Activated gamma-delta T cell (primary cell): ENCODE data around the gene SYS1.

Source experiments
- DNase-seq: peaks from one replicate; lab custom pipeline; 2025; lab: John Stamatoyannopoulos, UW
- total RNA-seq, 2 donors: gene quantifications; one replicate each; lab custom pipeline; 2026; lab: John Stamatoyannopoulos, UW

SYS1 gene
- total RNA-seq, result 60.6 to 61.4 reads per million in 2 donors

DNA sequence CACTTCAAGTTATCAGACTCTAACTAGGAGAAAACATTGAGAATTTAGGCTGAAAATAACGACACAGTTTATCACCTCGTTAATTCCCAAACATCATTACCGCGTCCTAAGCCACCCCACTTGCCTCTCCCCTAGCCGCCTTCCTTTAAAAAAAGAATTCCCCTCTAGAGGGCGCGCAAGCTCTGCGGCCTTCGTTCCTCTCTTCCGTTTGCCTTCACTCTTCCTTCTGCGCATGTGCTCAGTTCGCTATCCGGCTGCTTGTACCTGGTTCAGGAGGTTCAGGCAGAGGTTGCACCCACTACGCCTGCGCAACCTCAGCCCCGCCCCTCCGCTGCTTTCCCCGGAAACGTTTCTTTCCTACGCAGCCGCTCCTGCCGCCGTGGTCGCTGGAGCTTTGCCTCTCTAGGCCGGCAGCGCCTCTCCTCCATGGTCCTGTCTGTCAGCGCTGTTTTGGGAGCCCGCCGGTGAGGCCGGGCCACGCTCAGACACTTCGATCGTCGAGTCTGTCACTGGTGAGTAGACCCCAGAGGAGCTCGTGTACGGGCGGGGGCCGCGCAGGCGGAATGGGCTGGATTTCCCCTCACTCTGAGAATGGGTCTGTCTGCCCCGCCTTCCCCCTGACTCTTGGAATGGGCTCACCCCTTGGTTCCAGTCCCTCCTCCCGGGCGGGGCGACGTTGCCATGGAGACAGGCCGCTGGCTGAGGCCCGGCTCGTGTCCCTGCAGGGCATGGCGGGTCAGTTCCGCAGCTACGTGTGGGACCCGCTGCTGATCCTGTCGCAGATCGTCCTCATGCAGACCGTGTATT is at the start of gene SYS1:
Gene SYS1 (plus strand): TSS at position 353 of the 807 bp plus-strand sequence. CDS start 376 bp downstream, at position 729.
- DNase-seq, result peak; percentile 92

DNA sequence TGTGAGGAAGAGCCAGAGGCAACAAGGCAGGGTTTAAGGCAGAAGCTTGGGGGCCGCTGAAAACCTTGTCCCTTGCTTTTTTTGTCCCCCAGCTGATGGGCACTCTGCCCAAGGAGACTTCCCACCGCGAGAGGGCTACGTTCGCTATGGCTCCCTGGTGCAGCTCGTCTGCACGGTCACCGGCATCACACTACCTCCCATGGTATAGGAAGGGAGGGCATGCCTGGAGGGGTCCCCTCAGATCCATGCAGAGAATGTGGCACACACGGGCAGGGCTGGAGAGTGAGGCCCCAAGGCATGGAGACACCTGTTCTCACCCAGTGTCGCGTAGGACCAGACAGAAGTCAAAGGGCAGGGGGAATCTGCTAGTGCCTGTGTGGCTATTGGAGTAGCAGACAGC is 49.0 kb upstream of the SYS1 start:
- DNase-seq, result no peak

DNA sequence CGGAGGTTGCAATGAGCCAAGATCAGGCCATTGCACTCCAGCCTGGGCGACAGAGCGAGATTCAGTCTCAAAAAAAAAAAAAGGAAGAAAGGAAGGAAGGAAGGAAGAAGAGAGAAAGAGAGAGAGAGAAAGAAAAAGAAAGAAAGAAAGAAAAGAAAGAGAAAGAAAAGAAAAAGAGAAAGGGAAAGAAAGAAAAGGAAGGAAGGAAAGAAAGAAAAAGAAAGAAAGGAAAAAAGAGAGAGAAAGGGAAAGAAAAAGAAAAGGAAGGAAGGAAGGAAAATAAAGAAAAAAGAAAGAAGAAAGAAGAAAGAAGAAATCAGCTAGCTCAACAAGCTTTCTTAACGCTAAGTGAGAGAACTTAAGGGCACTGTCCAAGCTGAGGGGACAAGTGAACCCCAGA is 47.3 kb upstream of the SYS1 start:
- DNase-seq, result no peak

DNA sequence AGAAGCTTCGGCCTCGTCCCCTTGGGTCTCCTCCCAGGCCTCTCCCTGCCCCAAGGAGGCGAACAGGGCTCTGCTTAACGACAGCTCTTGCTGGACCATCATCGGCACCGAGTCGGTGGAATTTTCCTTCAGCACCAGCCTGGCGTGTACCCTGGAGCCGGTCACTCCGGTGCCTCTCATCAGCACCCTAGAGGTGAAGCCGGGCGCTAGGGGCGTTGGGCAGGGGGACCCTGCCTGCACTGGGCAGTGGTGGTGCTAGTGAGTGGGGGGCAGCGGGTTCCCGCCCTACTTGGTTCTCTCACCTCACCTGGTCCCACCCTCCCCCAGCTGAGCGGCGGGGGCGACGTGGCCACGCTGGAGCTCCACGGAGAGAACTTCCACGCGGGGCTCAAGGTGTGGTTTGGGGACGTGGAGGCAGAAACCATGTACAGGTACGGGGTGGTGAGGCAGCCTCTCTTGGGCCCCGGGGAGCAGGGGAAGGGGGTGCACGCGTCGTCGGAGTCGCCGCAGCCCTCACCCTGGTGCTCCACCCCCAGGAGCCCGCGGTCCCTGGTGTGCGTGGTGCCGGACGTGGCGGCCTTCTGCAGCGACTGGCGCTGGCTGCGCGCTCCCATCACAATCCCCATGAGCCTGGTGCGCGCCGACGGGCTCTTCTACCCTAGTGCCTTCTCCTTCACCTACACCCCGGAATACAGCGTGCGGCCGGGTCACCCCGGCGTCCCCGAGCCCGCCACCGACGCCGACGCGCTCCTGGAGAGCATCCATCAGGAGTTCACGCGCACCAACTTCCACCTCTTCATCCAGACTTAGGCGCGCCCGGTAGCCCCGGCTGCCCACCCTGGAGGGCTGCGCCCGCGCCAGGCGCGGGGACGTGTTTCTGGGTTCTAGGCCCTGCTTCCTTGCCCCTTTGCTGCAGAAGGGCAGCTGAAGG is 46.5 kb upstream of the SYS1 start:
- DNase-seq, result no peak

DNA sequence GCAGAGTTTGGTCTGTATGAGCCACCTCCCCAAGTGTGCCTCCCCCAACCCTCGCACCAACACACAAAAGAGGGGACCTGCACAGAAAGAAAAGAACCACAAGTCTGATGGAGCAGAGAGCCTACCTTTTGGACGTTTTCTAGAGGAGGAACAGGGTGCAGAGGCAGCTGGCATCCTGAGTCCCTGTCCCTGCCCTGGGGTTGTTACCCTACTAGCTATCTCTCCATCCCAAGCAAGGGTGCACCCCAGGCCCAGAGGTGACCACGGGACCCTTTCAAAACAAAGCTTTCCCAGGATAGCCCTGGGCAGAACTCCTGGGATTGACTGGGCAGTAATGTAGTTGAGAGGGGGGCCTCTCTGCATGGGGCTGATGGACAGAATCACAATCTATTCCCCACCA is 45.1 kb upstream of the SYS1 start:
- DNase-seq, result no peak

DNA sequence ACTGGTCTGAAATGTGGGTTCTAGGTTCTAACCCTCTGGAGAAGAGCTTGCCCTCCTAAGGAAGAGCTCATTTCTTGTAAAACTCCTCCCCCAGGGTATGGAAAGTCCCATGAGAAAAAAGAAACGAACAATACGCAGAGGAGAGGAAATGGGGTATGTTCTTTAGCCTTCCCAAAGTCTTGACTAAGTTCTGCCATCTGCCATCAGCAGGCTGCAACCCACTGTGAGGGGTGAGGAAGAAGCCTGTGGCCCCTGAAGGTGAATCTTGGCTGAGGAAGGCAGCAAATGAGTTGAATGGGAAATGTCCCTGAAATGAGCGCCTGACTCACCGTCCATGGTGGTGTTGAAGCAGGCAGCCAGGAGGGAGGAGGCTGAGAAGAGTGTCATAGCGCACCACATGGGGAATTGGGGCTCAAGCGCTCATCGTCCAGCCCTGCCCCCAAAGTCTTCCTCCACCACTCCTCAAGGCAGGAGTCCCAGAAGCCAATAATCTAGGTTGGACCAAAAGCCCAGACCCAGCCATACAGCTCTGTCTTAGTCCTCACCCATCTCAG is 44.5 kb upstream of the SYS1 start:
- no peak for DNase-seq

DNA sequence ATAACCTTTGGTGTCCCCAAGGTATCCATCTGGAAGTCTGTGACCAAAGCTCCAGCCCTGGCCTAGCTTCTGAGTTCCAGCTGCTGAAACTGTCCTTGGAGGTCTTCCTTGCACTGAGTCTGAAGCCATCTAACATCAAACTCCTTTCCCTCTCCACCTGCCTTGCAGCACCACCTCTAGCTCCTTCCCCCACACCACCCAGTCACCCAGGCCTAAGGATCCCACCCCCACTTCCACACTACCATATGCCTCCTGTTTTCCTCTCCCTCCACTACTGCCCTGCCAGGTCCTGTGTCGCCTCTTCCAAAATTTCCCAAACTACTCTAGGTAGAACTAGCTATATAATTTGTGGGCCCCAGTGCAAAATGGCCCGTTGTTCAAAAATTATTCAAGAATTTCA is 44.0 kb upstream of the SYS1 start:
- no peak for DNase-seq

DNA sequence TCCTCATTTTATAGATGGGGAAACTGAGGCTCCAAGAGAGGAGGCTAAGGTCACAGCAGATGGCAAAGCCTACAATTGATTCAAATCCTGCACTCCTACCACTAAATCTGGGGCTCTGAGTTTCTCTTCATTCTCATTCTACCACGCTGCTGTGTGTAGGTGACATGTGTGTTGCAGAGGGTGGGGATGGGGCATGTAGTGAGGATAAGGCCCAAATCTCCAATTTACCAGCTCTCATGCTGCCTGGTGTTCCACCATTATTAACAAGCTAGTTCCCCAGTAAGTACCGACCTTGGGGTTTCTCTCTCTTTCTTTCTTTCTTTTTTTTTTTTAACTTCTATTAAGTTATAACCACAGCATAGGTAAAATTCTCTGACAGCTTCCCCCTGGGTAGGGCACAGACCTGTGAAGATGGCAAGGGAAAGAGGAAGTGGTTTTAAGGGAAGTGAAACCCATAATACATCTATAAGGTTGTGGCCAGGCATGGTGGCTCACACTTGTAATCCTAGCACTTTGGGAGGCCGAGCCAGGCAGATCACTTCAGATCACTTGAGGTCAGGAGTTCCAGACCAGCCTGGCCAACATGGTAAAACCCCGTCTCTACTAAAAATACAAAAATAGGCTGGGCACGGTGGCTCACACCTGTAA is 41.9 kb upstream of the SYS1 start:
- no peak for DNase-seq

DNA sequence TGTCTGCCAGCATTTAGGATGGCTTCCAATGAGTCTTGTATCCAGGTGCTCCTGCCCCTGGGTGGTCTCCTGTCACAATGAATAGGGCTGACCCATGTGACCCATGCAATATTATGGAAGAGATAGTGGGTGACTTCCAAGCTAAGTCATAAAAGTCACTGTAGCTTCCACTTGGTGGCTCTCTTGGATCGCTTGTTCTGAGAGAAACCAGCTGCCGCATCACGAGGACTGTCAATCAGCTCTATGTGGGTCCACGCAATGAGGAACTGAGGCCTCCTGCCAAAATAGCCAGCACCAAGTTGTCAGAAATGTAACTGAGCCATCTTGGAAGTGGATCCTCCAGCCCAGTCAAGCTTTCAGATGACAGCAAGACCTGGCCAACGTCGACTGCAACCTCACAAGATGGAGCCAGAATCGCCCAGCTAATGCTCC is 40.0 kb upstream of the SYS1 start:
- no peak for DNase-seq

DNA sequence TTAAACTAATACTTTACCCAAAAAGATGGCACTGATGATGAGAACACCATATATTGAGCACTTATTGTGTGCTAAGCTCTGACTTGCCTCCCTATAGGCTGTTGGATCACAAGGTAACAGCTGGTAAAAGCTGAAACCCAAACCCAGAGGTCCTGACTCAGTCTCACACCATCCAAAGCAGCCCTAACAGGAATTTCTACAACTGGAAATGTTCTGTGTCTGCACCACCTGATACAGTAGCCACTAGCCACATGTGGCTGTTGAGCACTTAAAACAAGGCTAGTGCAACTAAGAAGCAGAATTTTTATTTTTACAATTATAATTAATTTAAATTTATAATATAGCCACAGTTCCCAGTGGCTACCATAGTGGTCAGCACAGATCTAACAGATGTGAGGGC is 39.2 kb upstream of the SYS1 start:
- DNase-seq, result no peak

DNA sequence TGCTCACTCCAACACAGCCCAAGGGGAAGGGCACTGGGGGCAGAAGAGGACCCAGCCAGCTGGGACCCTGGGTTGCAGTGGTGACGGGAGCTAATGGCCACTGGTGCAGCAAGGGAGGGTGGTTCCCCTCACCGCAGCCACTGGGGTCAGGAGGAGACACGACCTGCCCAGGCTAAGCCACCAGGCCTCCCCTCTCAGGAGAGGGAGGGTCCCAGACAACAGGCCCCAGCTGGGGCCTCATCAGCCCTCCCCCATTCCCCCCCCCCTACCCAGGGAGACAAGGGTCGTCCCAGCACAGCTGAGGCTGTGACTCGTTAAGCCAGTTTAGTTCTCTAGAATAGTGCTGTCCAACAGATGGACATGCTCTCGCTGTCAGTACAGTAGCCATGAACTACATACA is 37.6 kb upstream of the SYS1 start:
- DNase-seq, result no peak

DNA sequence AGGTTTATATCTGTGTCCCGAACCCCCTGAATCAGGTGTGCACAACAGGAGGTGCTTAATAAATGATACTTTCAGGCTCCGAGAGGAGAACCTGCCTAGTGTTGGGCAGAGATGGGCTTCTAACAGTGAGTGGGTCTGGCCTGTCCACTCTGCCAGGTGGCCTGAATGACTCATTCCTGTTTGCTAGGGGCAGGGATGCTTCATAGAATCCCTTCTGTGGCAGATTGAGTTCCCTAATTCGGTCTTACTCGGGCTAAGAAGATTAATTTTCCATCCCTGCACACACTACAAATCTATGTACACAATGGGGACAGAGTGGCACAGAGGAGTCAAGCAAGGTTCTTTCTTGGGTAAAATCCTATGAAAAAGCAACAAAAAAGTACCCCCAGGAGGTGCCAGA is 34.5 kb upstream of the SYS1 start:
- DNase-seq, result no peak

DNA sequence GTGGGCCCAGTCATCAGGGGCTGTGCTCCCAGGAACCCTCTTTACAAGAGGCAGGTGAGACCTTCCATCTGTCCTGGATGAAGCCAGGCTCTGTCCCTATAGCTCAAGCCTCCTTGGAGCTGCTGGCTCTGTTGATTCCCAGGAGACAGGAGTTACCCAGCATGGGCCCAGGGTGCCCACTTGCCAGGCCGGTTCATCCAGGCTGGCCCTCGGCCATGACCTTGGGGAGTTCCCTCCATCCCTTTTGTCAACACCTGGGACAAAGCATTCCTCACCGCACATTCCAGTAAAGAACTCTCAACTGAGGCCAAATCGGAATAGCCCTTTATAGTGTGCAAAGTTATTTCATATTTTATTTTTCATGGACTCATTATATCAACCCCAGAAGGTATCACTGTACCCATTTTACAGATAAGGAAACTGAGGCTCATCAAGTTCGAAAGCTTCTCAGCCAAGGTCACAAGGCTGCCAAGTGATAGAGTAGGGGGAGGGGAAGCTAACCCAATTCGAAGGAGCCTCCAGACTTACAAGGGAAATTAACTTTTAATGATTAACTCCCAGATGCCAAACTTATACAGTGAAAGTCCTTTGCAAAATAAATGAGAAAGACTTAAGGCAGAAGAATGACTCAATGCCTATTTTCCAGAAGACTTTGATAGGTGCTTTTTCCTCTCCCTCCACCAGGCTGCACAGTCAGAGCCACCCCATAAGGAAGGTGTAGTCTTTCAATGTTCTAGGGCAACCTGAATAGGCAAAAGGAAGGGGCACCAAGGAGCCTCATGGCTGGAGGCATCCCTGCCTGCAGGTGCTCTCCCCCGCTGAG is 33.2 kb upstream of the SYS1 start:
- no peak for DNase-seq

DNA sequence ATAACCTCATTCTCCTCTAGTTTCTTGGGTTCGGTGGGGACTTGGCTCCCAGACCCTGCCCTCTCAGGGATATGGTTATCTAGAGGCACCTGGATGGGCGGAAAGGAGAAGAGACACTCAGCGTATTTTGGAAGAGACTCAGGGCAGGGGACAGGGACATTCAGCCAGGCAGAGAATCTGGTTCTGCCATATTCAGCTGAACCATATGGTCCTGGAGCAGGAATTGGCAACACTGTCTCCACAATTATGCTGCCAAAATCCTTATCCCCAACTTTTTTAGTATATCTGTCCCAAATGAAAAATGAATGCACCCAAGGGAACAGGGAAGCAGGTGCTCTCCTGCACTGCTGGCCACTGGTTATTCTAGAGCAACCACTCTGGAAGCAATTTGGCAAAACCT is 32.5 kb upstream of the SYS1 start:
- no peak for DNase-seq

DNA sequence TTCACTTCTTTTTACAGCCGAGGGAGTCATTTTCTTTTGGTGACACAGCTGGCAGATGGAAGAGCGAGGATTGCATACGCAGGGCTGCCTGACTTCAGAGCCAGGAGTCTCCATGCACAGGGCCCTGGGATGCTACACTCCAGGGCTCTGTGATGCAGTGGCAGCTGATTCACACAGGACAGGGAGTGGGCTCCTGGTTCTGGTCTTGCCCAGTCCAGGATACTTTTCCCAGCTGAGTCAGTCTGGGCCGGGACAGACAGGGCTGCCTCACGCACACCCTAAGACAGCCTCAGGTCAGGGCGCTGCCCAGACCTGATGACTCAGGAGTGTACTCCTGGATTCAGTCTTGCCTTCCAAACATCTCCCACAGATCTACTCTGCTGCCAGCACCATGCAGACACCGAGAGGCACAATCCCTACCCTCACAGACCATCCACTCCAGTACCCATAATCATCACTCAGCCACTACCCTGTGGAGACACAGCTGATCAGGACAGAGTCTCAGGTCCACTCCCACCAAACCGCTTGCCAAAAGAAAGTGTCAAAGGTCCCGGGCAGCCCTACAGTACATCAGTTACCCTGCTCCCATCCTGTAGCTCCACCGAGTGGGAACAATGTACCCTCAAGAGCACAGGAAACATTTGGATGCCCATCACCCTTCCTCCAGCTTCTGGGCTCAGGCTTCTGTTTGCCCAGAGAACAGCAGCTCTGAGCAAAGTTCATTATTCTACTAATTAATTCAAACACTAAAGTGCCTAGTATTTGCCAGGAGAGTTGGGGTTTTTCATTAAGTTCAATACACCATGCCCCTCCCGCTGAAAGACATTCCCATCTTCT is 26.2 kb upstream of the SYS1 start:
- DNase-seq, result no peak

DNA sequence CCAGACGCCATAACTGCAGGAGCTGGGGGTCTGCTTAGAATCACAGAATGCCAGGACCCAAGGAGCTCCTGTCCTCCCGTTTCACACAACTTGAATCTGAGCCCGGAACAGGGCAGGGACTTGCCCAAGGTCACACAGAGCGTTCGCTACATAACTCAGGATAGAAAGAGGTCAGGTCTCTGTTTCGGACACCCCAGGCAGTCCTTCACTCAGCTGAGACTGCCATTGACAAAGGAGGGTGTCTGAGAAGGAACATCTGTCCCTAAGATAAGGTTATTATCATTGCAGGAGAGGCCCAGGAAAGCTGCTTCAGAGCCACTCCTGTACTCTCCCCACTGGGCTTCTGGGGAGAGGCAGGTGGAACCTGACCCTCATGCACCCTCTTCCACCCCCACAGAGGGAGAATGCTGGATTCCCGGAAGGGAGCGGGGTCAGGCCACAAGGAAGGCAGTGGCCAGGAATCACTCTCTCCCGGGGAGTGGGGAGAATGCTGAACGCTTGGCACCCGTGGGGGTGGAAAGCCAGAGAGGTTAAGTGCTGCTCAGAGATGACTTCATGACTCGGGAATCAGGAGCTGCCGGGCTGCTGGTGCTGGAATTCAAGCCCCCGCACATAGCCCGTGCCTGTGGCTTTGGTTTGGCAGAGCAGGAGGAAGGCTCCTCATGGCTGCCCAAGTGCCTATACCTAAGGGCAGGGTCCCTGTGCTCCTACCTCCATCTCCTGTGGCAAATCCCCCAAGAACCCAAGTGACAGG is 25.4 kb upstream of the SYS1 start:
- DNase-seq, result no peak

DNA sequence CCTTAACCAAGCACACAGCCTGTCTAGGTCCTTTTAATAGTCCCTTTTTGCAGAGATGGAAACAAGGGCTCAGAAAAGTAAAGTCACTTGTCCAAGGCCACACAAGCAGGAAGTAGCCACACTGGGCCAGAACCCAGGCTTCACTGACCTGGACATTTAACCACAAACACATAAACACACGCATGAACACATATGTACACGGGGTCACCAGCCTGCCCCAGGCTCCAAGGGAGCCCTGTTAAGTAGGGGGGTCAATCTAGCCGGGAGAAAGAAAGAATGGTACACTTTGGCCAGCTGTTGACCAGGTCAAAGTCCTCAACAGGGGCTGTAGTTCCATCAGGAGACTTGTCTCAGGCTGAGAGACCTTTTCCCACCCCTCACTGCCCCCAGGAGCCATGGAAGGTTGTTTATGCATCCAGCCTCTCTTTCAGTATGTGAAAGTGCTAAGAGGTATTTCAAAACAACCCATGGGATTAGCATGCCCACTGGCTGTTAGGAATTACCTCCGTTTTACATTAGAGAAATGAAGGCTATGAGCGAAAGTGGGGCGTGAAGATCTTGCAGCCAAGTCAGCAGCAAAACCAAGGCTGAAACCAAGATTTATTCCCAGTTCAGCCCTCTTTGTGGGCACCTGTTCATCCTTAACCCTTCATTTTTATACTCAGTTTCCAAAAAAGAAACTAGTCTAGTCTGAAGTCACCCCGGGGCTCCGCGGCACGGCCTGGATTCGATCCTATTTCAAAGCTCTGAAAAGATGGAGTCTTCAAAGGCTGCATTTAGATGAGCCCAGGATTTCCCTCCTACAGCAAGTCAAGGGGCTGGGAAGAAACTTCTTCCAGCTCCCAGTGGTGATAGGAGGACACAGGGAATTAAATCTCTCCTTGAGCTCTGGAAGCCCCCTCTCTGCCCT is 24.6 kb upstream of the SYS1 start:
- no peak for DNase-seq

DNA sequence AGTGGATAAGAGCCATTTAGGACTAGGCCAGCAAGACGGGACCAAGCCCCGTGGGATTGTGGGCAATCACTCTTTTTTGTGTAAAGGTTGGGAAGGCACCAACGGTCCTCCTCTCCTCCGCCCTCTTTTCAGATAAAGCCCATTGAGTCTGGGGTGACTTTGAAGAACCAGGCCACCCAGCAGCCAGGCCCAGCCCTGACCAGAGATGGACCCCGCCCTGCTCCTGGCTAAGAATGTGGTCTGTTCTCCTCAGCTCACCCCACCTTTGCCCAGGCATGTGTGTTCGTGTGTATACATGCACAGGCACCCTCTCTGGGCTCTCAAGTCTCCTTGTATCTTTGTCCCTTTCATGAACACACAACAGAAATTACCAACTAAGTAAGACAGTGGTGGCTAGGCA is 23.9 kb upstream of the SYS1 start:
- no peak for DNase-seq
